H9 (cell line): ENCODE measurements around the gene MAST2. TPM values are rescaled to one million over a fixed set of nuclear protein-coding genes. Genes with fewer than 3 reads are reported as not detected.

Source experiments
- DNase-seq: peaks from one replicate; pipeline ENCODE4 v3.0.0-alpha.2; 2017
- H2AFZ ChIP-seq: one replicate; pipeline ENCODE4 v1.6.1; 2013; ENCODE audit warnings: mild to moderate bottlenecking, low read length, control low read depth, moderate library complexity
- H2AK5ac ChIP-seq: 2 replicates; pipeline ENCODE4 v1.6.1; 2013; ENCODE audit warnings: low read length, control low read depth, mixed read lengths; ENCODE audit not compliant: insufficient read length
- H2BK120ac ChIP-seq: one replicate; pipeline ENCODE4 v1.6.1; 2013; ENCODE audit warnings: low read depth, mild to moderate bottlenecking, low read length, control low read depth, inconsistent platforms; ENCODE audit not compliant: poor library complexity, severe bottlenecking
- H2BK12ac ChIP-seq: 2 replicates; pipeline ENCODE4 v1.6.1; 2013; ENCODE audit warnings: low read length, control low read depth, mixed read lengths, low read depth; ENCODE audit not compliant: insufficient read length
- H2BK15ac ChIP-seq: 2 replicates; pipeline ENCODE4 v1.6.1; 2013; ENCODE audit warnings: low read depth, low read length, control low read depth
- H2BK20ac ChIP-seq: one replicate; pipeline ENCODE4 v1.6.1; 2013; ENCODE audit warnings: low read depth, mild to moderate bottlenecking, low read length, control low read depth, inconsistent platforms; ENCODE audit not compliant: poor library complexity, severe bottlenecking
- H2BK5ac ChIP-seq: 2 replicates; pipeline ENCODE4 v1.6.1; 2013; ENCODE audit warnings: low read length, control low read depth, mixed read lengths; ENCODE audit not compliant: insufficient read length
- H3K14ac ChIP-seq: 2 replicates; pipeline ENCODE4 v1.6.1; 2013; ENCODE audit warnings: low read length, control low read depth; ENCODE audit not compliant: insufficient read depth
- H3K18ac ChIP-seq: 2 replicates; pipeline ENCODE4 v1.6.1; 2013; ENCODE audit warnings: low read depth, mild to moderate bottlenecking, mixed read lengths, low read length, control low read depth; ENCODE audit not compliant: insufficient read length
- H3K23ac ChIP-seq: 2 replicates; pipeline ENCODE4 v1.6.1; 2013; ENCODE audit warnings: low read length, control low read depth, mixed read lengths, low read depth; ENCODE audit not compliant: insufficient read length
- H3K23me2 ChIP-seq: 2 replicates; pipeline ENCODE4 v1.6.1; 2013; ENCODE audit warnings: low read depth, mild to moderate bottlenecking, mixed read lengths, low read length, control low read depth; ENCODE audit not compliant: insufficient read length, poor library complexity, severe bottlenecking
- H3K27ac ChIP-seq: 2 replicates; pipeline ENCODE4 v1.5.1; 2013; ENCODE audit warnings: low read length, control low read depth, mixed read lengths, low read depth; ENCODE audit not compliant: insufficient read length
- H3K27me3 ChIP-seq: 2 replicates; pipeline ENCODE4 v1.6.1; 2013; ENCODE audit warnings: low read length, control low read depth, inconsistent platforms; ENCODE audit not compliant: insufficient read depth
- H3K4ac ChIP-seq: 2 replicates; pipeline ENCODE4 v1.6.1; 2013; ENCODE audit warnings: low read depth, mild to moderate bottlenecking, control low read depth, inconsistent platforms, low read length, moderate library complexity
- H3K4me1 ChIP-seq: 2 replicates; pipeline ENCODE4 v1.6.1; 2013; ENCODE audit warnings: low read length, control low read depth, inconsistent platforms; ENCODE audit not compliant: insufficient read depth
- H3K4me2 ChIP-seq: 2 replicates; pipeline ENCODE4 v1.6.1; 2013; ENCODE audit warnings: low read length, control low read depth, mixed read lengths; ENCODE audit not compliant: insufficient read length, insufficient read depth
- H3K56ac ChIP-seq: 2 replicates; pipeline ENCODE4 v1.6.1; 2013; ENCODE audit warnings: low read depth, mild to moderate bottlenecking, mixed read lengths, low read length, control low read depth; ENCODE audit not compliant: insufficient read length
- H3K79me1 ChIP-seq: 2 replicates; pipeline ENCODE4 v1.6.1; 2013; ENCODE audit warnings: low read depth, mild to moderate bottlenecking, moderate library complexity, low read length, control low read depth, inconsistent platforms; ENCODE audit not compliant: insufficient read depth, poor library complexity, severe bottlenecking
- H3K79me2 ChIP-seq: 2 replicates; pipeline ENCODE4 v1.6.1; 2013; ENCODE audit warnings: low read length, control low read depth, inconsistent platforms; ENCODE audit not compliant: insufficient read depth
- H3K9ac ChIP-seq: 2 replicates; pipeline ENCODE4 v1.6.1; 2013; ENCODE audit warnings: low read length, control low read depth, mixed read lengths; ENCODE audit not compliant: insufficient read length; ENCODE audit errors: extremely low read depth
- H3K9me3 ChIP-seq: one replicate; pipeline ENCODE4 v1.6.1; 2013; ENCODE audit warnings: low read depth, low read length, inconsistent platforms; ENCODE audit not compliant: control insufficient read depth
- H3T11ph ChIP-seq: one replicate; pipeline ENCODE4 v1.6.1; 2013; ENCODE audit warnings: mild to moderate bottlenecking, low read length, control low read depth, inconsistent platforms
- H4K20me1 ChIP-seq: one replicate; pipeline ENCODE4 v1.6.1; 2013; ENCODE audit not compliant: control insufficient read depth, insufficient read length, insufficient read depth
- H4K5ac ChIP-seq: 2 replicates; pipeline ENCODE4 v1.6.1; 2013; ENCODE audit warnings: low read depth, mild to moderate bottlenecking, mixed read lengths, low read length, control low read depth; ENCODE audit not compliant: insufficient read length
- H4K8ac ChIP-seq: replicated peaks from 2 replicates; pipeline ENCODE4 v1.6.1; 2013; ENCODE audit warnings: low read length, control low read depth, mixed read lengths, low read depth; ENCODE audit not compliant: insufficient read length
- H4K91ac ChIP-seq: 2 replicates; pipeline ENCODE4 v1.6.1; 2013; ENCODE audit warnings: low read depth, mild to moderate bottlenecking, moderate library complexity, mixed read lengths, low read length, control low read depth; ENCODE audit not compliant: insufficient read length
- H3K27ac Mint-ChIP-seq, 3 experiments: 2 replicates in 2 of 3; 3 replicates in 1 of 3; pipeline ENCODE4 v1.8.0; 2020 to 2021; ENCODE audit warnings: mixed read lengths in 3 of 3, mild to moderate bottlenecking in 1 of 3, moderate library complexity in 1 of 3
- H3K27me3 Mint-ChIP-seq: 2 replicates; pipeline ENCODE4 v1.8.0; 2021; ENCODE audit warnings: low read depth, mild to moderate bottlenecking, moderate library complexity, mixed read lengths
- H3K36me3 Mint-ChIP-seq, 3 experiments: 2 replicates in 2 of 3; 3 replicates in 1 of 3; pipeline ENCODE4 v1.8.0; 2020 to 2021; ENCODE audit warnings: low read depth in 3 of 3, mixed read lengths in 3 of 3; ENCODE audit not compliant: insufficient read depth in 1 of 3
- H3K4me1 Mint-ChIP-seq, 2 experiments: 2 replicates each; pipeline ENCODE4 v1.8.0; 2020; ENCODE audit warnings: mixed read lengths in 2 of 2
- H3K4me3 Mint-ChIP-seq, 2 experiments: 2 replicates in 1 of 2; 3 replicates in 1 of 2; pipeline ENCODE4 v1.8.0; 2020 to 2021; ENCODE audit warnings: mild to moderate bottlenecking in 2 of 2, mixed read lengths in 2 of 2, moderate library complexity in 1 of 2
- H3K9me3 Mint-ChIP-seq, 2 experiments: 2 replicates in 1 of 2; 3 replicates in 1 of 2; pipeline ENCODE4 v1.8.0; 2020; ENCODE audit warnings: mild to moderate bottlenecking in 2 of 2, mixed read lengths in 2 of 2, moderate library complexity in 1 of 2
- WGBS: extraction: QIAGEN DNeasy Blood & Tissue Kit; methylation state at CpG from one replicate; pipeline ENCODE4 v1.1.7; 2013; ENCODE audit warnings: missing lambda C conversion rate, low lambda C conversion rate, mixed read lengths; ENCODE audit not compliant: insufficient read length; ENCODE audit errors: extremely low coverage; 5-methylcytosine and 5-hydroxymethylcytosine counted together
- total RNA-seq: library from RNA; stranded (reverse); gene quantifications from 2 replicates; pipeline ENCODE4 v1.2.1, GENCODE V29; 2021
- TF ChIP-seq, protein P1 (sequence below): fragments of 200-600 bp; sonication (generic); conservative IDR thresholded peaks from 3 replicates; pipeline ENCODE4 v1.8.0; 2021; ENCODE audit warnings: antibody characterized with exemption, mild to moderate bottlenecking

MAST2 gene
- total RNA-seq, 1 experiment from 2014 or later = 28.8 TPM

- no peak overlapping the region for H3K14ac ChIP-seq
- no peak overlapping the region for H3K56ac ChIP-seq
- TF ChIP-seq, protein P1, sequence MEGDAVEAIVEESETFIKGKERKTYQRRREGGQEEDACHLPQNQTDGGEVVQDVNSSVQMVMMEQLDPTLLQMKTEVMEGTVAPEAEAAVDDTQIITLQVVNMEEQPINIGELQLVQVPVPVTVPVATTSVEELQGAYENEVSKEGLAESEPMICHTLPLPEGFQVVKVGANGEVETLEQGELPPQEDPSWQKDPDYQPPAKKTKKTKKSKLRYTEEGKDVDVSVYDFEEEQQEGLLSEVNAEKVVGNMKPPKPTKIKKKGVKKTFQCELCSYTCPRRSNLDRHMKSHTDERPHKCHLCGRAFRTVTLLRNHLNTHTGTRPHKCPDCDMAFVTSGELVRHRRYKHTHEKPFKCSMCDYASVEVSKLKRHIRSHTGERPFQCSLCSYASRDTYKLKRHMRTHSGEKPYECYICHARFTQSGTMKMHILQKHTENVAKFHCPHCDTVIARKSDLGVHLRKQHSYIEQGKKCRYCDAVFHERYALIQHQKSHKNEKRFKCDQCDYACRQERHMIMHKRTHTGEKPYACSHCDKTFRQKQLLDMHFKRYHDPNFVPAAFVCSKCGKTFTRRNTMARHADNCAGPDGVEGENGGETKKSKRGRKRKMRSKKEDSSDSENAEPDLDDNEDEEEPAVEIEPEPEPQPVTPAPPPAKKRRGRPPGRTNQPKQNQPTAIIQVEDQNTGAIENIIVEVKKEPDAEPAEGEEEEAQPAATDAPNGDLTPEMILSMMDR = no peak
- Mint-ChIP-seq H3K27ac (no peak overlapping the region), H3K27me3 (no peaks in the 10 kb centered on the region), H3K9me3 (peaks cover 6 to 11% of the 10 kb centered on the region in 2 experiments), H3K36me3 (peaks cover 32 to 47% (median 34%) of the 10 kb centered on the region in 3 experiments), H3K4me3 (no peak overlapping the region), H3K4me1 (peaks cover 4 to 5% of the 10 kb centered on the region in 2 experiments; a peak in 3 of 4 replicates)
- no peak overlapping the region for H2BK12ac ChIP-seq
- H3T11ph ChIP-seq = no peak overlapping the region
- H2BK15ac ChIP-seq = no peak overlapping the region
- H3K9ac ChIP-seq = no peak overlapping the region
- H3K23me2 ChIP-seq = no peaks in the 10 kb centered on the region
- no peak overlapping the region for H2AK5ac ChIP-seq
- no peak for DNase-seq
- H4K91ac ChIP-seq = no peak overlapping the region
- no peaks in the 10 kb centered on the region for H3K27me3 ChIP-seq
- no peaks in the 10 kb centered on the region for H3K79me1 ChIP-seq
- no peak overlapping the region for H3K27ac ChIP-seq
- no peaks in the 10 kb centered on the region for H3K4me1 ChIP-seq
- no peak overlapping the region for H3K18ac ChIP-seq
- H4K8ac ChIP-seq = no peak overlapping the region
- no peak overlapping the region for H2BK5ac ChIP-seq
- H3K23ac ChIP-seq = no peak overlapping the region
- no peaks in the 10 kb centered on the region for H3K79me2 ChIP-seq
- H2BK20ac ChIP-seq = no peak overlapping the region
- H3K4me2 ChIP-seq = no peak overlapping the region
- no peak overlapping the region for H2BK120ac ChIP-seq
- no peak overlapping the region for H3K4ac ChIP-seq
- H4K5ac ChIP-seq = no peak overlapping the region
- no CpG with 5 or more reads among the region's 3 CpGs for WGBS
- no peaks in the 10 kb centered on the region for H4K20me1 ChIP-seq
- no peaks in the 10 kb centered on the region for H3K9me3 ChIP-seq
- no peak overlapping the region for H2AFZ ChIP-seq
These were observed 254.4 kb downstream of the MAST2 start for GRCh38 chr1:46057781-46058180.
